AG08395 (cell line): ENCODE measurements around the gene C11orf87.

Source experiments
- DNase-seq: peaks from one replicate; pipeline ENCODE4 v3.0.0; 2012; ENCODE audit warnings: mixed read lengths, low spot score

C11orf87 gene

DNA sequence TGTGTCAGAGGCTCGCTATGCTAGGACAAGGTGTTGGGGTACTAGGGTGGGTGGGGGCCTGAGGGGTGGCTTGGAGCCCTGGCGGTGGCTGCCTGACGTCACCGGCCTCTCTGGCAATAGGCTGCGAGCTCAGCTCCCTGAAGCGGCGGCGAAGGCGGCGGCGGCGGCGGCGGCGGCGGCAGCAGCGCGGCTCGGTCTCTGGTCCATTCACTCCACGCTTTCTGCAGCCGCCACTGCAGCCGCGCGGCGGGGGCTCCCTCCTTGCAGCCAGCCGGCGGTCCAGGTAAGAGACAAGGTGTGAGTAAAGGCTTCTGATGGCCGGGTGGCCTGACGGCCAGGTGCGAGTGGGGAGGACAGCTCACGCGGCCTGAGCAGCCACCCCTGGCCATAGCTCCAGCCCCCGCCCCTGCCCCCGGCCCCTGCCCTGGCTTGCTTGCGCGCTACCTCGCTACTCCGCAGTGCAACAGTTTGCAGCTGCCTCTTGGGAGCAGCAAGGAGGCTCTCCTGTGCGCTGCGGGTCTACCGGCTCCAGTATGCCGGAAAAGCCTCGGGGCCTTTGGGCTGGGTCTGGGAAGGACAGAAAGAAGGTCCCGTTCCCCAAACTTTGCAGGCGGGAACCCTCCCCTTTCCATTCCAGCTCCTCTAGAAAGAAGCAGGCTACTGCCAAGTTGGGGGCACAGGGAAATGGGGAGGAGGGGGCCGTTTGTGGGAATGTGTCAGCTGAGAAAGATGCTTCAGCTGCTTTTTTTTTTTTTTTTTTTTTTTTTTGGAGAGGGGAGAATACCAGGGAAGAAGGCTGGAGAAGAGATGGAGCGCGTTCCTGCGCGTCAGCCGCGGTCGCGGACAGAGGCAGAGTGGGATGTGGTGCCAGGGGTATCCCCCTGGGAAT lies at the start of gene C11orf87:
C11orf87 (plus strand) TSS at position 210 of the 889 bp plus-strand sequence. CDS start 1,444 bp downstream, outside the sequence.
- DNase-seq: peak; percentile 29

DNA sequence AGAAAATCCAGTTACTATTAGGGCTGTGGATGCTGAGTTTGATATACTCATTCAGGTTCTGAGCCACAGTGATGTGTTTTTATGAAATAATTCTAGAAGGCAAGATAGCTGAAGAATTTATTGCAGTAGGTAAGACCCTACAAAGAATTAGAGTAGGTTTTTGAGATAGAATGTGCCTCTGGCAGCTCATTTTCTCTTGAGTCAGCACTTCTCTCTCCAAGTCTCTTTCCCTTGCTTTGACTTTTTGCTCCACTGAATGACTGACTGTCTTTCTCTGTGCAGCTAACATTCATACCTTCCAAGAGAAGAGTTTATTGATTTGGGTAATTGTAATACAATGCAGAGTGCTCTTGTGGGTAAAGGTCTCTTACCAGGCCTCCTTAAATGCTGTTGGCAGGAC lies 48.0 kb upstream of the C11orf87 start:
- DNase-seq: no peak

DNA sequence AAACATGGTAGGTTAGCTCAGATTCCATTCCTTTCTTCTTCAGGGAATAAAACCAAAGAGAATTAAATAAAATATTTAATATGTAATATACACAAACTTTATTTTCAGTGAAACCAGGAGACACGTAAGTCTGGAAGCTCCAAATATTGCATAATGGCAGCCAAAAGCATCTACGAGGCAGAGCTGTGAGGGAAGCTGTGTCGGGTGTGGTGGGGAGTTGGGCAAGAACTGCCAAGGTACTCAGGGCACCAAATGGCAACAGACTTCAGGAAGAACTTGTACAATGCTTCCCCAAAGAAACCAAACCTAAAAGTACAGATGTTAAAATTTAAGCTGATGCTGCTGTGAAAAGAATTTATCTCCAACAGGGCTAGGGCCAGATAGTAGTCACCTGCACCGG lies 47.5 kb upstream of the C11orf87 start:
- no peak for DNase-seq

DNA sequence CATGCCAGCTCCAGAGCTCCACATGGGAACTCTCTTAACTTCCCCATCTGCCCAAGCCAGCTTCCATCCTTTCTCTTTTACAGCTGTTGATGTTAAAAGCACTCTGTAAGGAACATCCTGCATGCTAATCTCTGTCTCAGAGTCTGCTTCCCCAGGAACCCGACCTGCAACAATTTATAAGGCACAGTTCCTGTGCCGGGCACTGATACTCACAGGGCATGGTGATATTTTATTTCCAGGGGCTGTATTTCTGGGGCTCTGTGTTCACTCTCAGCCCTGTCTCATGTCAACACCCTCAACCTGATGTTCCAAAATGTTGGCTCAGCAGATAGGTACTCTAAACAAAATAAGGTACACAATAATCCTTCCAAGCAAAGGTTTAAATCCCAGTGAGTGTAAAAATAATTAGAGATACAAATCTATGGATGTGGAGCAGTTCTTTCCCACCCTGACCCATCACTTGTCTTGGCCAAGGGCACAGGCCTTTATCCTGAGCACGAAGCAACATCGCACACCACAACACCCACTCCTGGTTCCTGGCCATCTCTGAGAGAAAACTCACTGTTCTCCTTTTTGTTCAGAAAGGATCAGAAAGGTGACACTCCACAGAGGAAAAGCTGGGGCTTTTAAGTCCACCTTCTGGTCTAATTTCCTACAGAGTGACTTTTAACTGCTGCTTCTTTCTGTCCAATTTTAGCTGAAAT lies 44.8 kb upstream of the C11orf87 start:
- no peak for DNase-seq

DNA sequence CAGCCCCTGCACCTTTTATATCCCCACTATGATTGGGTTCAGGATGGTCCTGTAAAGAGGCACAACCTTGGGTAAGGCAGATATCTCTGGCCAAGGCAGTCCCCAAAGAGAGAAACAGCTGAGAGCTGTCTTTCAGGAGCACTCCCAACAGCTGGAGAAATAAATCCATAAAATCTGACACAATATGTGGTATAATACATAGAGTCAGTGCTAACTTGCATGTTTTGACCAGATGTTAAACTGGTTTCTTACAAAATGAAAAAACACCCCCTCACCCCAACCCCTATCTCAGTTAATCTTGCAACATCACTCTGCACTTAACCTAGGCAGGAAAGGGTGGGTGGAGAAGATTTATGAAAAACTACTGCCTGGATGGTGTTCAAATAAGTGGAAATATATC lies 44.0 kb upstream of the C11orf87 start:
- no peak for DNase-seq

DNA sequence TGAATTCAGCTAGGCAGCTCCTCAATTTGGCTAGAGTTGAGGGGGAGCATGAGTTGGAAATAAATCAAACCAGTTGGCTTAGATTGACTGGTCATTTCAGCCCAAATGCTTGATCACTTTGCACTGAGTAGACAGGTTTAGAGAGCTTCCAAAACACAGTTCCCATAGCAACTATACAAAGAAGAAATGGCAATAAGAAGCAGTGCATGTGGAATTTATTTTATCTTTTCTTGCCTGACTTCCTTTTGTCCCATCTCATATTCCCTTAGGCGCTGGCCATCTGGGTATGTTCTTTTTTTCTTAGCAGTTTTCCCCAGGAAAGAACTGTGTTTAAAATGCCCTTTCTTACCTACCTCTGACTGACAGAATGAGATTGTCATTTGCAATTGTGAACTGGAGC lies 38.7 kb upstream of the C11orf87 start:
- no peak for DNase-seq

DNA sequence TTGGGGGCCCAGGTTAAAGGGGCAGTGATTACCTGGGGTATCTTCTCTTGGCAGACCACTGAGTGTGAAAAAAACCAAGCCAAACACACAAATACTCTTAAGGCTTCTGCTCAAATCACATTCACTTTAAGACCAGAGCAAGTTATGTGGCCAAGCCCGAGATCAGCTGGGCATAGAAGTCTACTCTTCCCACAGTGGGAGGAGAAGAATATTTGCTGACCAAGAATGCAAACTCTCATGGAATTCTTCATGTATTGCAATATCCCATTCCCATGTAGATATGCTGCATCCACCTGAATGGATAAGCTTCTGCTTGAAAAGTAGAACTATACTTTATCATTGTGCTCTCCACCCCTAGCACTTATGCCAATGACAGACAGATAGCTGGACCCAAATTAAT lies 37.1 kb upstream of the C11orf87 start:
- no peak for DNase-seq

DNA sequence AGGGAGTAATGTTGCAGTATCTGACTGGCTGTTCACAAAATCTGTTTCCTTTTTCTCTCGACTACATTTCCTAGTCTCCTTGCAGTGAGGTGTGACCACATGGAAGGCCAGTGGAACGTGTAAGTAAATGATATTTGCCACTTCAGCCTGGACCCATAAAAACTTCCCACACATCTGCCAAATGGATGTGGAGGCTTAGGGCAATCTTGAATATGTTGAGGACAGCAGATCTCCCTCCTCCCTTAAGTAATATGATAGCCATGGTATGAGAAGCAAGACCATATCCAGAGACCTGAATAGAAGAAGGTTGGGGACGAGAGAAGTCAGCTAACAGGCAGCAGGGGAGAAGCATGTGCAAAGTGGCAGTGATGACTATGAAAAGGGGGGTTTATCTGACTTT lies 33.0 kb upstream of the C11orf87 start:
- DNase-seq: no peak

DNA sequence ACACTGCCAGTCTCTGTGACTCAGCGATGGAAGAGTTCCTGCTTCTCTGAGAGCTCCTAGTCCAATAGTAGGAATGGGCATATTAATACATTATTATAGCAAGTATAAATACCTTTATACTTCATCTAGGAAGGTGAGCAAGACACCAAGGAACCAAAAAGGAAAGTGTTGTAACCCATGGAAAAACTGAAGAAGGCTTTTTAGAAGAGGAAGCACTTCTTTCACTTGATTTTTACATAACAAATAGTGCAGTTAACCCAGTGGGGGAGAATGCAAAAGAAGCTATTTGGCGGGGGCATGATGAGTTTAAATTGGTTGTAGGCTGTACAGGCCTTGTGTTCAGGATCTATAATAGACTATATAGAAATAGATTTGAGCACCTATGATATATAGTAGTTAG lies 31.2 kb upstream of the C11orf87 start:
- DNase-seq: no peak

DNA sequence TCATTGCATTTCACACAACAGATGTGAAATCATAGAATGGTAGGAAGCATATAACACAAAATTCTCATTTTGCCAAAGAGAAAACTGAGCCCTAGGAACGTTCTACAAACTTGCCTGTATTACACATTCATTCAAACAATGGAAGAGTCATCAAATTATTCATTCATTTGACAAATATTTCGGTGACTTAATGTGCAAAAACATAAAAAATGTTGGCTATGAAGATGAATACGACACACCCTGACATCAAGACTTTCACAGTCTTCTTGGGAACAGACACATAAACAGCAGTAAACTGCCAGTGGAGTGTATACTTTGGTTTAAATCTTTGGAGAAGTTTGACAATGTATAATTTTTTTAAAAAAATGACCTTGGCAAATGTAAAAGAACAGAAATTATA lies 20.4 kb upstream of the C11orf87 start:
- DNase-seq: no peak

DNA sequence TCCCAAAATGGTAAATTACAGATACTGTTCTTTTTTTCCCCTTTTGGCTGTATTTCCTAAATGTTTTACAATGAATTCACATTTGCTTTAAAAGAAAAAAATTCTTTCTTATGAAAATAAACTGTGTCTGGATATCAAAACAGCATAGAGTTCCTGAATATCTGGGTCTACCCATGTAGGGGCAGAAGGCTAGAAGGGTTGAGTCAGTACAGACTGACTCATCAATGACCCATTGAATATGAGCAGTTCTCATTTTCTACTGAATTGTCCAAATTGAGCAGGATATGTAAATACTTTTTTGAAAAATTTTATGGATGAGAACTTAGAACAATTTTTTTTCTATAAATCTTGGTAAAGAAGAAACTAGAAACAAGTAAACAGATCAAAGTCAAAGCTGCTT lies 16.3 kb upstream of the C11orf87 start:
- DNase-seq: peak; percentile 19

DNA sequence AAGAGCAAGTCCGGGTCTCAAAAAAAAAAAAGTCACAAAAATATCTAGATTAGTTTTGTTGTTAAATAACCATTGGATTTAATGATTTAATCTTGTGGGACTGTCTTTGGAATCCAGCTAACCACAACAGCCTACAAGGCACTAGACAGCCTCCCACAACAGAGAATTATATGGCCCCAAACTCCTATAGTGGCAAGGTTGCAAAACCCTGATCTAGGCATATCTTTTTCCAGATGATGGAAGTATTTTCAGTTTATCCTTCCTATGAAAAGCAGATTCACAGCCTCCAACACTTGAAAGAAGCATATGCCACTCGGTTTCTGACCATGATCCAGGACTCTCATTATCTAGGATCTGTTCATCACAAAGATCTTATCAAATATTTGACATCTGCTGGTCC lies 5.4 kb upstream of the C11orf87 start:
- no peak for DNase-seq

DNA sequence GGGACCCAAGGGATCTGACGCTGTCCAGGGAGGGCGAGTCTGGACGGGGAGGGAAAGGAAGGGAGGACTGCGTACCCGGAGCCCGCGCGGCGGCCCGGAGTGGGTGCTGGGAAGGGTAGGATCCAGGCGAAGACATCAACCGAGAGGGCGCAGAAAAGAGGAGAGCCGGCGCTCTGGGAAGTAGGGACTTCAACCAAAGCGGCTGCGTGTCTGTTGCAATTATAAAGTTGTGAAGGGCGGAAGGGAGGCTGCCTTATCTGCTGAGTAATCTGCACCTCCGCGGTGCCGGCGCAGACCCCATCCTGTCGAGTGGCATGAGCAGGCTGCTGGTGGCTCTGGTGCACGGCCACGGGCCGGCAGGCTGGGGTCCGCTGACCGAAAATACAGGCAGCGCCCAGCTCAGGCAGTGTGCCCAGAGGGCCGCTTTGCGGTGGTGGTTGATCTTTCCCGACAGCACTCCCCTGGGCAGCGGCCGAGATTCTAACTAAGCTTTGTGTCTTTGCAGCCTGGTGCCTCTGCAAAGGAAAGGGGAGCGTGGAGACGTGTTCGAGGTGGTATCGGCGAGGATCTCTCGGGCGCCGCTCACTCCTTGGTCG lies 978 bp downstream of the C11orf87 start:
- peak; percentile 29 for DNase-seq

DNA sequence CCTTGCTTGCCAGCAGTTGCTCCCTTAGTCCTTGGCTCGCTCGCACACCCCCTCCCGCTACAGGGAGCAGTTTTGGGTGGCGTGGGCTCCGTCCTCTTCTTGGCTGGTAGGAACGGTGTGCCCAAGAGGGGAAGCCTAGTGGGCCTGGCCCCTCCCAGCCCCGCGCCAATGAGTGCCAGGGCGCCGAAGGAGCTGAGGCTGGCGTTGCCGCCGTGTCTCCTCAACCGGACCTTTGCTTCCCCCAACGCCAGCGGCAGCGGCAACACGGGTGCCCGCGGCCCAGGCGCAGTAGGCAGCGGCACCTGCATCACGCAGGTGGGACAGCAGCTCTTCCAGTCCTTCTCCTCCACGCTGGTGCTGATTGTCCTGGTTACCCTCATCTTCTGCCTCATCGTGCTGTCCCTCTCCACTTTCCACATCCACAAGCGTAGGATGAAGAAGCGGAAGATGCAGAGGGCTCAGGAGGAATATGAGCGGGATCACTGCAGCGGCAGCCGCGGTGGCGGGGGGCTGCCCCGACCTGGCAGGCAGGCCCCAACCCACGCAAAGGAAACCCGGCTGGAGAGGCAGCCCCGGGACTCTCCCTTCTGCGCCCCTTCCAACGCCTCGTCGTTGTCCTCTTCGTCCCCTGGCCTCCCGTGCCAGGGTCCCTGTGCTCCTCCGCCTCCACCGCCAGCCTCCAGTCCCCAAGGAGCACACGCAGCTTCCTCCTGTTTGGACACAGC lies 1.6 kb downstream of the C11orf87 start:
- DNase-seq: peak; percentile 11

DNA sequence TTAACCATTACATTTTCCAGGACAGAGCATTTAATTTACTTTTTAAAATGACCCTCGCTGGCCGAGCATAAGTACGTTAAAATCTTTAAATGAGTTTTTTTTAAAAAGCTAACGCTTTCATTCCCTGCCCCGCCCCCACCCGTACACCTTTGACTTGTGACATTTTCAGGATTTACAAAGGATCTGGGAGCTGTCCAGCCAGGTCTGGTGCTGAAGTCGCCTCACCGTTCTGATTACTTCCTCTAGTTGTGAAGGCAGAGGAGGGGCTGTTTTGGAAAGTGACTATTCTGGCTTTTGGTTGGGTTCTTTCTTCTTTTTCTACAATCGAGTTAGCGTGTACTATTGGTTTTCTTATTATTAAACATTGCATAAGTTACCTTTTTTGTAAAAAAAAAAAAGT lies 2.9 kb downstream of the C11orf87 start:
- no peak for DNase-seq

DNA sequence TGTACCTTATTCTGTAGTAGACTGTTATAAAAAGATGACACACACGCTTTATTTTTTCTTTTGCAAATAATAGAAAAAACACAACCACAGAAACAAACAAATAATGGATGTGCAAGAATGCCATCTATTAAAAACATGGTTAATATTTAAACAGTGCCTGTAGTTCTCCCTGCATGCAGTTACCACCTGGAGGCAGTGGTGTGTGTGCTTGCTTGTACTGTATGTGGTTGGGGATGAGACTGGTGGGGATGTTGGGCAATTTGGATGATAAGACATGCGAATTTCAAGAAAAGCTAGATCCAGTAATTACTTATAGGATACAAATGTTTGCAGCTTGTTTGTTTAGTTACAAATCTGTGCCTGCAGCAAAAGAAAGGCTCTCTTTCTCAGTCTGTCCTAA lies 3.6 kb downstream of the C11orf87 start:
- no peak for DNase-seq

DNA sequence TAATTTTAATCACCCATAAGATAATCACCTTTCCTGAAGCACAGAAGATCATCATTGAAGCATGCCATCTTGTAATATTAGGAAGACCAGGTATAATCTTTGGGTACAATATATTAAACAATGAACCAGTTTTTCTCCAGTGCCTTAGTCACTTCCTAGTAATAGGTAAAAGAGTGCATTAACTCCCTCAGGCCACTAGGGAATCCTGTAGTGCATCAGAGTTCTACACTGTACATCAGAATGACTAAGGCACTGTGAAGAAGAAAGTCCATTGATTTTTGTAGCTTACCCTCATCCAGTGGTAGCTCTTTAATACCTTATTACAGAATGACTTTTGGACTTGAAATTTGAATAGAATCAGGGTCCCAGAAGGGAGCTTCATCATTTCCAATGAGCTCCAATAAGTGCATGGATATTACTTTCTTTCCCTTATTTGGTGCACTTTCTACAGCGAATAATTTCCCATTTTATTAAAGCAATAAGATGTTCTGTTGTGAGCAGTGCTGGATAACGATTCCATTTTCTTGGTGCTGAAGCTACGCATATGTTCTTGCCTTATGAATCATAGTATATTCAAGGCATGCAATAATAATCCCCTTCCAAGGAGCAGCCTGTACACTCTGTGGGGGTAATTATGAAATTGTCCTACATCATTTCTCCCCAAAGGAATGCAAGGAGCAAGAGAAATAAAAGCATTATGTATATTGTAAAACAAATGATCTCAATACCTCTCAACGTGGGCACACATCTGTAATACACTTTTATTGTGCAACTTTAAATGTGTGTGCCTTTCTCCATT lies 4.7 kb downstream of the C11orf87 start:
- no peak for DNase-seq

DNA sequence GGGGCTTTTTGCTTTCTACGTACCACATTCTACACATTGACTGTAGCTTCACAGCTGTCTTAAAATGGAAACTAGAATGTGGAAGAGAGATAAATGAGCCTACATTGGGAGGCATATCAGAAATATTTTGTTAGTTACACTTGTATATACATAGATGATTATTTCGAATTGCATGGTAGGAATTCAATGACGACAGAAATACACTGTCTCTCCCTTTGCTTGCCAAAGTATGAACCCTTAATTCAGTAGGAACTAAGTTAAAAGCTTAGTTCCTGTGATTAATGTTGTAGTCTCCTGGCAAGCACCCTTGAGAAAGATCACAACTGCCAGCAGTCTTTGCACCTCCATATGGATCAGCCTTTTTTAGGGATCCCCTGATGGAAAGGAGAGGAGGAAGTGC lies 10.1 kb downstream of the C11orf87 start:
- peak; percentile 40 for DNase-seq

DNA sequence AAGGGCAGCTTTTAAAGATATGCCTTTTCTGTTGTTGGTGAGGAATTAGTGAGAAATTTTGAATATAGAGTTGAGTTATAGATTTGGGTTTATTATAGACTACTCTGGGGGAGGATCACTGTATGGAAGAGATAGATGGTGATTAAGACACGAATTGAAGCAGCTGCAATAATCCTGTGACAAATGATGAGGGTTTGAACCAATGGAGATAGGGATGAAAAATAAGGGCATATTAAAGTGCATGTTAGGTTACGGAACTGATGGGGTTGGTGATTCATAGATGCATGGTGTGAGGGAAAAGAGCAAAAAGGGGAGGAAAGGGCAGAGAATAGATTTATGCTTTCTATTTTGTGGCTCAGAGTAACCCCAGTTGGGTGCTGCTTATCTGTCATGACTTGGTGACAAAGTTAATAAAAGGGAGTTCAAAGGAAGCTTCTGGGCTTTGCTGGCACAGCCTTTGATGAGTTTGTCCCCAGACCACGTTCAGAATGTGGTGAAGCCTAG lies 11.8 kb downstream of the C11orf87 start:
- DNase-seq: no peak

DNA sequence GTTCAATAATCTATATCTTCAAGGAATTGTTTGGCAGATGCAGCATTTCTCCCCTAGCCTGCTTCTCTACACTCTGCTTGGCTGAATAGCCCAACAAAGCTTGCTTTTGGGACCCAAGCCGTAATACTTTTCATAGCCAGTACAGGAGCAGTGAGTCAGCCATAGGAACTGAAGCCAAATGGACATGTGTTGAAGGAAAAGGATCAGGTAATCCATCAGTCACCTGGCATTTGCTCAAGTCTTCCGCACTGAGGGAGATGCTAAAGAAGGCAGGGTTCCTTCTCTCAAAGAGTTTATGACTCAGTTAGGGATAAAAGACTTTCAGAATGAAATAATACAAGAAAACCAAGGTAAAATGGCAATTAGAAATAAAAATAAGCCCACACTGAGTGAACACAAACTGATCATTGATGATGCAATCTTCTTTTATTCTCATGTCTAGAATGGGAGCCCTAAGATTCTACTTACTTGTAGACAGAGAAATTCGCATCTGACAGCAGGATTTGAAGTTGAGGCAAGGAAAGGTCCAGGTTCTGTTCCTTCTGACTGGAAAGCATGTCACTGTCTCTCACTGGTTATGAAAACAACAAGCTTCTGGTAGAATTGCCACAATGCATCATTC lies 13.2 kb downstream of the C11orf87 start:
- DNase-seq: no peak

DNA sequence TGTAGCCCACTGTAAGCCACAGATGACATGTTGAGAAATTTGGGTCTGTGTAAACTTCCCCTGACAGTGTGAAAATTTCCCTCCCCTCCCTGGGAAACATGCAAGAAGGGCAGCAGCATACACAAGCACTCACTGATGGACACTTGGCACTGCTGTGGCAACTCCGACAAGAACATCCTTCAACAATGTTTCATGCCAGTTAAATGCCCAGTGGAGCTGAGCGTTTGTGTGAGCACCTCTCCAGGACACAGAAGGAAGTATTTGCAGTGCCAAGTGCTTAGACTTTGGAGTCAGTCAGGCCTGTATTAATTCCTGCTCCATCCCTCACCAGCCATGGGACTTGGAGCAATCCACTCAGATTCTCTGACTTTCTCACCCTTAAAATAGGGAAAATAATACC lies 17.7 kb downstream of the C11orf87 start:
- no peak for DNase-seq
